Liver (tissue), 9 donors: ENCODE measurements around the gene APIP. TPM values are rescaled to one million over a fixed set of nuclear protein-coding genes. Genes with fewer than 3 reads are reported as not detected.

Experiments used
- DNase-seq: peaks from one replicate; pipeline ENCODE4 v3.0.0-alpha.2; 2017; ENCODE audit warnings: low spot score
- H3K27ac ChIP-seq, 2 donors: one replicate each; pipeline ENCODE4 v1.7.0; 2013; ENCODE audit warnings: inconsistent platforms in 2 of 2, low read length in 2 of 2, control low read depth in 1 of 2, low read depth in 1 of 2, mild to moderate bottlenecking in 1 of 2
- H3K27me3 ChIP-seq, 4 donors: one replicate each; pipeline versions ENCODE4 v1.6.1 to v1.7.0; 2013; ENCODE audit warnings: low read length in 3 of 4, inconsistent platforms in 1 of 4, mild to moderate bottlenecking in 1 of 4, moderate library complexity in 1 of 4; ENCODE audit not compliant: control insufficient read depth in 4 of 4, insufficient read depth in 4 of 4
- H3K36me3 ChIP-seq, 4 donors: one replicate each; pipeline versions ENCODE4 v1.6.1 to v1.7.0; 2013; ENCODE audit warnings: low read length in 3 of 4, mild to moderate bottlenecking in 3 of 4, low read depth in 1 of 4, moderate library complexity in 1 of 4; ENCODE audit not compliant: control insufficient read depth in 4 of 4, insufficient read depth in 3 of 4
- H3K4me1 ChIP-seq, 4 donors: one replicate each; pipeline versions ENCODE4 v1.6.1 to v1.7.0; 2013; ENCODE audit warnings: low read length in 3 of 4, mild to moderate bottlenecking in 3 of 4, moderate library complexity in 1 of 4; ENCODE audit not compliant: control insufficient read depth in 4 of 4, insufficient read depth in 4 of 4
- H3K4me3 ChIP-seq, 3 donors: one replicate each; pipeline versions ENCODE4 v1.6.1 to v1.7.0; 2013; ENCODE audit warnings: low read length in 3 of 3, control low read depth in 1 of 3, low read depth in 1 of 3, mild to moderate bottlenecking in 1 of 3
- H3K9ac ChIP-seq, 2 donors: one replicate each; pipeline ENCODE4 v1.7.0; 2013; ENCODE audit warnings: low read length in 2 of 2, mild to moderate bottlenecking in 2 of 2, moderate library complexity in 2 of 2, control low read depth in 1 of 2, low read depth in 1 of 2
- H3K9me3 ChIP-seq, 4 donors: one replicate each; pipeline versions ENCODE4 v1.6.1 to v1.7.0; 2013; ENCODE audit warnings: low read length in 3 of 4; ENCODE audit not compliant: control insufficient read depth in 4 of 4
- ATF3 ChIP-seq: IDR thresholded peaks from 2 replicates; pipeline ENCODE4 v1.6.1; 2016; ENCODE audit warnings: antibody characterized with exemption
- FOXA1 ChIP-seq: IDR thresholded peaks from 2 replicates; pipeline ENCODE4 v1.6.1; 2016; ENCODE audit warnings: antibody characterized with exemption
- FOXA2 ChIP-seq: IDR thresholded peaks from 2 replicates; pipeline ENCODE4 v1.6.1; 2016; ENCODE audit warnings: antibody characterized with exemption
- HNF4A ChIP-seq, 2 donors: conservative IDR thresholded peaks; 2 replicates each; pipeline ENCODE4 v1.6.1; 2016; ENCODE audit warnings: antibody characterized with exemption in 2 of 2, mild to moderate bottlenecking in 2 of 2
- HNF4G ChIP-seq: IDR thresholded peaks from 2 replicates; pipeline ENCODE4 v1.6.1; 2016; ENCODE audit warnings: antibody characterized with exemption
- NR2F2 ChIP-seq: IDR thresholded peaks from 2 replicates; pipeline ENCODE4 v1.6.1; 2016; ENCODE audit warnings: antibody characterized with exemption
- RAD21 ChIP-seq, 2 donors: IDR thresholded peaks; 2 replicates each; pipeline ENCODE4 v1.6.1; 2016; ENCODE audit warnings: antibody characterized with exemption in 2 of 2, mild to moderate bottlenecking in 2 of 2
- RXRA ChIP-seq, 2 donors: IDR thresholded peaks; 2 replicates each; pipeline ENCODE4 v1.6.1; 2017 to 2018; ENCODE audit warnings: antibody characterized with exemption in 2 of 2, mild to moderate bottlenecking in 1 of 2
- TAF1 ChIP-seq: conservative IDR thresholded peaks from 2 replicates; pipeline ENCODE4 v1.6.1; 2016; ENCODE audit warnings: antibody characterized with exemption, mild to moderate bottlenecking
- YY1 ChIP-seq: IDR thresholded peaks from 2 replicates; pipeline ENCODE4 v1.6.1; 2016; ENCODE audit warnings: antibody characterized with exemption, mild to moderate bottlenecking
- ZBTB33 ChIP-seq: IDR thresholded peaks from 2 replicates; pipeline ENCODE4 v1.6.1; 2016; ENCODE audit warnings: antibody characterized with exemption
- WGBS: extraction: QIAGEN DNeasy Blood & Tissue Kit; methylation state at CpG from one replicate; pipeline ENCODE4 v1.1.7; 2013; 5-methylcytosine and 5-hydroxymethylcytosine counted together
- polyA plus RNA-seq, 2 donors: library from polyadenylated mRNA; stranded (reverse) in 1 of 2; unstranded in 1 of 2; fragments of 200-250 nt in 1 of 2; fragments of >200 nt in 1 of 2; fragmentation: Nextera tagmentation in 1 of 2; extraction: Ambion mirVana in 1 of 2; gene quantifications; one replicate each; pipeline versions ENCODE4 v1.2.1 to v1.2.3, GENCODE V29; 2013 to 2015
- total RNA-seq, 2 donors: library from RNA; depleted of rRNA; stranded (reverse); fragments of >200 nt; gene quantifications; one replicate each; pipeline ENCODE4 v1.2.3, GENCODE V29; 2014
- TF ChIP-seq, protein P1 (sequence below): fragments of 150-350 bp; IDR thresholded peaks from 2 replicates; pipeline ENCODE4 v1.5.1; 2017; ENCODE audit warnings: improper control_type of control experiment, low read depth, low read length; ENCODE audit not compliant: missing input control
- donor health status: healthy.
- donor health status: healthy.
- donor health status: healthy.
- donor health status: healthy.
- donor health status: healthy.

The APIP gene
- total and polyA plus RNA-seq, 4 donors, result 13.4 to 26.3 (median 16.5) TPM

DNA sequence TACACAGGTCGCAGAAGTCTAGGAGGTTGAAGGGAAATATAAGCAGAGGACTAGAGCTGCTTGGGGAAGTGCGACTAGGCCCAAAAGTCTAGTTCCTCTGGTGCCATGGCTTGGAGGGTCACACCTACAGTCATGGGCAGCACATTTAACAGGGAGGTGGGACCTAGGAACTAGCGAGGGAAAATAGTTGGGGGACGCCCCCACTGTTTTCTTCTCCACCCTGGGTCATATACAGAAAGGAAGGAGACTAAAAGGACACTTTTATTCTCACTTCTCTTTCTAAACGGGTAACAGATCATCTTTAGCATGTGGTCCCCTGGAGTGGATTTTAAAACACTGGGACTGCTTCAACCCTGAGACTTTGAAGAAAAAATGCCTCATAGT, 16.6 kb downstream of the APIP start:
- Histone ChIP-seq H3K36me3 (peaks cover 0 to 7% (median 0%) of the 10 kb centered on the region in 4 donors), H3K4me3 (peak overlapping the region in 1 of 3 donors; percentile 33), H3K9me3 (peaks cover 18 to 46% (median 27%) of the 10 kb centered on the region in 4 donors), H3K27ac (no peak overlapping the region), H3K9ac (no peak overlapping the region), H3K27me3 (no peaks in the 10 kb centered on the region), H3K4me1 (no peaks in the 10 kb centered on the region)
- 97% methylated on average over 5 of the region's 5 CpGs for WGBS
- no peak for TF ChIP-seq FOXA2
- TF ChIP-seq YY1, result no peak
- no peak for TF ChIP-seq TAF1
- no peak for TF ChIP-seq RAD21 (IDR thresholded peaks at IDR 0.05)
- no peak for TF ChIP-seq ATF3
- no peak for TF ChIP-seq FOXA1
- no peak for TF ChIP-seq HNF4A (conservative IDR thresholded peaks at IDR 0.05)
- TF ChIP-seq RXRA (IDR thresholded peaks at IDR 0.05), result no peak
- TF ChIP-seq HNF4G, result no peak
- TF ChIP-seq ZBTB33, result no peak
- TF ChIP-seq, protein P1, sequence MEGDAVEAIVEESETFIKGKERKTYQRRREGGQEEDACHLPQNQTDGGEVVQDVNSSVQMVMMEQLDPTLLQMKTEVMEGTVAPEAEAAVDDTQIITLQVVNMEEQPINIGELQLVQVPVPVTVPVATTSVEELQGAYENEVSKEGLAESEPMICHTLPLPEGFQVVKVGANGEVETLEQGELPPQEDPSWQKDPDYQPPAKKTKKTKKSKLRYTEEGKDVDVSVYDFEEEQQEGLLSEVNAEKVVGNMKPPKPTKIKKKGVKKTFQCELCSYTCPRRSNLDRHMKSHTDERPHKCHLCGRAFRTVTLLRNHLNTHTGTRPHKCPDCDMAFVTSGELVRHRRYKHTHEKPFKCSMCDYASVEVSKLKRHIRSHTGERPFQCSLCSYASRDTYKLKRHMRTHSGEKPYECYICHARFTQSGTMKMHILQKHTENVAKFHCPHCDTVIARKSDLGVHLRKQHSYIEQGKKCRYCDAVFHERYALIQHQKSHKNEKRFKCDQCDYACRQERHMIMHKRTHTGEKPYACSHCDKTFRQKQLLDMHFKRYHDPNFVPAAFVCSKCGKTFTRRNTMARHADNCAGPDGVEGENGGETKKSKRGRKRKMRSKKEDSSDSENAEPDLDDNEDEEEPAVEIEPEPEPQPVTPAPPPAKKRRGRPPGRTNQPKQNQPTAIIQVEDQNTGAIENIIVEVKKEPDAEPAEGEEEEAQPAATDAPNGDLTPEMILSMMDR, result no peak
- DNase-seq, result no peak

DNA sequence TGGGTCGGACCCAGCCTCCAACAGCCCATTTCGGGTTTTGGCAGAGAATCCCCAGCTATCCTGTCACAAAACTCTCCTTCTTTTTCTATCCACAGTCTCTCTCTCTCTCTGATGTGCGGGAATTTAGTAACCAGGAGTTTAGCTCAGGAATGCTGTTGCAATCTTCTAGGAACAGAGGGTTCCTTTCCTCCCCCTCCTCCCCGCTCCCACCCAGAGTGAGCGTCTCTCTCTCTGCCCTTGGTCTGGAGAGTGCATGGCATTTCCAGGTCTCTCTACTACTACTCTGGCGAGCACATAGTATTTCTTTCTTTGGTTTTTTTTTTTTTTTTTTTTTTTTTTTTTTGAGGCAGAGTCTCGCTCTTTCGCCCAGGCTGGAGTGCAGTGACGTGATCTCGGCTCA, 17.7 kb downstream of the APIP start:
- WGBS, result 97% methylated on average over 10 of the region's 10 CpGs
- TF ChIP-seq NR2F2, result no peak
- TF ChIP-seq YY1, result no peak
- no peak for TF ChIP-seq ZBTB33
- Histone ChIP-seq H3K36me3 (peaks cover 0 to 7% (median 0%) of the 10 kb centered on the region in 4 donors), H3K9me3 (peaks cover 18 to 46% (median 27%) of the 10 kb centered on the region in 4 donors), H3K4me3 (no peak overlapping the region), H3K4me1 (no peaks in the 10 kb centered on the region), H3K27me3 (no peaks in the 10 kb centered on the region), H3K27ac (no peak overlapping the region), H3K9ac (no peak overlapping the region)
- DNase-seq, result no peak
